Astrocyte (in vitro differentiated cells and primary cell): ENCODE results near the gene APOL1.
"Not testable (repeated sequence)": the region's sequence is repeated elsewhere in the genome, so short reads cannot be mapped to it uniquely, and the experiment has no call there.

Experiments used
- CTCF ChIP-seq: IDR thresholded peaks from 2 replicates; pipeline ENCODE4 v1.5.1; 2011; ENCODE audit warnings: low read depth, mild to moderate bottlenecking, inconsistent platforms, low read length, moderate library complexity; ENCODE audit not compliant: insufficient read depth
- EZH2 ChIP-seq: IDR thresholded peaks from 2 replicates; pipeline ENCODE4 v1.6.1; 2012; ENCODE audit warnings: mild to moderate bottlenecking, low read length, inconsistent platforms; ENCODE audit not compliant: insufficient read depth

GRCh38 chr22:36289948-36290371 is 37.0 kb downstream of the APOL1 start:
- not testable (repeated sequence) for TF ChIP-seq CTCF, EZH2
